Neural progenitor cell (in vitro differentiated cells): ENCODE data around the gene MICA. TPM values are rescaled to one million over a fixed set of nuclear protein-coding genes. Genes with fewer than 3 reads are reported as not detected.
A peak's percentile ranks its signal among the peaks of the same experiment; 100 is the strongest.

Source experiments
- DNase-seq: peaks from one replicate; pipeline ENCODE4 v3.0.0-alpha.2; 2016; ENCODE audit warnings: low spot score
- H2AFZ ChIP-seq: fragments of 200-600 bp; sonication (generic); replicated peaks from 2 replicates; pipeline ENCODE4 v1.6.1; 2016; ENCODE audit warnings: antibody characterized with exemption
- H3F3A ChIP-seq: fragments of 200-600 bp; sonication (generic); 2 replicates; pipeline ENCODE4 v1.6.1; 2016; ENCODE audit warnings: antibody characterized with exemption, low read depth
- H3K27ac ChIP-seq: fragments of 200-600 bp; sonication (generic); 2 replicates; pipeline ENCODE4 v1.5.1; 2016; ENCODE audit warnings: mild to moderate bottlenecking
- H3K27me3 ChIP-seq: fragments of 200-600 bp; sonication (generic); 2 replicates; pipeline ENCODE4 v1.6.1; 2016; ENCODE audit warnings: mild to moderate bottlenecking, moderate library complexity
- H3K36me3 ChIP-seq: fragments of 200-600 bp; sonication (generic); 2 replicates; pipeline ENCODE4 v1.5.1; 2016
- H3K4me1 ChIP-seq: fragments of 200-600 bp; sonication (generic); 2 replicates; pipeline ENCODE4 v1.6.1; 2016; ENCODE audit warnings: mixed run types
- H3K4me2 ChIP-seq: fragments of 200-600 bp; sonication (generic); 2 replicates; pipeline ENCODE4 v1.6.1; 2016
- H3K4me3 ChIP-seq: fragments of 200-600 bp; sonication (generic); 2 replicates; pipeline ENCODE4 v1.5.1; 2016
- H3K79me2 ChIP-seq: fragments of 200-600 bp; sonication (generic); 2 replicates; pipeline ENCODE4 v1.6.1; 2016; ENCODE audit warnings: low read depth
- H3K9ac ChIP-seq: fragments of 200-600 bp; sonication (generic); 2 replicates; pipeline ENCODE4 v1.6.1; 2016
- H3K9me3 ChIP-seq: fragments of 200-600 bp; sonication (generic); 2 replicates; pipeline ENCODE4 v1.5.1; 2016; ENCODE audit warnings: low read depth
- H4K20me1 ChIP-seq: fragments of 200-600 bp; sonication (generic); 2 replicates; pipeline ENCODE4 v1.6.1; 2016; ENCODE audit warnings: low read depth
- H3K27ac Mint-ChIP-seq: 3 replicates; pipeline ENCODE4 v1.8.0; 2021; ENCODE audit warnings: mixed read lengths
- H3K27me3 Mint-ChIP-seq: 2 replicates; pipeline ENCODE4 v1.8.0; 2022; ENCODE audit warnings: low read depth, mild to moderate bottlenecking, inconsistent platforms, moderate library complexity, mixed read lengths; ENCODE audit not compliant: insufficient read depth
- H3K36me3 Mint-ChIP-seq: 3 replicates; pipeline ENCODE4 v1.8.0; 2021; ENCODE audit warnings: mixed read lengths
- H3K4me1 Mint-ChIP-seq: 3 replicates; pipeline ENCODE4 v1.8.0; 2021; ENCODE audit warnings: mixed read lengths
- H3K4me3 Mint-ChIP-seq: 3 replicates; pipeline ENCODE4 v1.8.0; 2021; ENCODE audit warnings: mild to moderate bottlenecking, moderate library complexity, mixed read lengths
- H3K9me3 Mint-ChIP-seq: 3 replicates; pipeline ENCODE4 v1.8.0; 2020; ENCODE audit warnings: mixed read lengths
- EZH2 ChIP-seq: fragments of 200-600 bp; sonication (generic); IDR thresholded peaks from 2 replicates; pipeline ENCODE4 v1.6.1; 2017; ENCODE audit warnings: antibody characterized with exemption, mild to moderate bottlenecking, moderate library complexity
- EZH2phosphoT487 ChIP-seq: fragments of 200-600 bp; sonication (generic); IDR thresholded peaks from 2 replicates; pipeline ENCODE4 v1.6.1; 2017; ENCODE audit warnings: antibody characterized with exemption
- total RNA-seq: library from RNA; depleted of rRNA; stranded (reverse); fragments of >200 nt; gene quantifications from 2 replicates; pipeline ENCODE4 v1.2.3, GENCODE V29; 2015; ENCODE audit warnings: low replicate concordance
- TF ChIP-seq, protein P1 (sequence below): fragments of 200-600 bp; sonication (generic); IDR thresholded peaks from 2 replicates; pipeline ENCODE4 v1.5.1; 2017; ENCODE audit warnings: antibody characterized with exemption, mild to moderate bottlenecking

MICA gene
- total RNA-seq, 1 donor from 2014 or later: 15.0 TPM

DNA sequence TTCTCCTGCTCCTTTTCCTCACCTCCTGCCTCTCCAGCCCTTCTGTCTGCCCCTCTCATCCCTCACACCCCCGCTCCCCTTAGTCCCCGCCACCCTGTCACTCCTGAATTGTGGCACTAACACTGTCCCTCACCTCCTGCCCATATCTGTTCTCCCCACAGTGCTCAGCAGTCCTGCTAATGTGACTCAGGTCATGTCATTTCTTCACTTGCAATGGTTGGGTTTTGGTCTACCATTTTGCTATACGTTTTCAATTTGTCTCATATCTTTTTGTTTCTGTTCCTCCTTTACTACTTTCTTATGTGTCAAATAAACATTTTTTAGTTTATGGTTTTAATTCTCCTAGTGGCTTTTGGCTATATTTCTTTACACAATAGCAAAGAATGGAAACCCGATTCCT lies 45.1 kb upstream of the MICA start:
- Histone ChIP-seq H3K4me1 (no peaks in the 10 kb centered on the region), H3K36me3 (no peaks in the 10 kb centered on the region), H3K4me2 (no peak overlapping the region), H3F3A (no peaks in the 10 kb centered on the region), H4K20me1 (no peaks in the 10 kb centered on the region), H3K79me2 (no peaks in the 10 kb centered on the region), H3K27me3 (peaks cover 55% of the 10 kb centered on the region), H2AFZ (no peak overlapping the region), H3K27ac (no peak overlapping the region), H3K9me3 (no peaks in the 10 kb centered on the region), H3K4me3 (no peak overlapping the region), H3K9ac (no peak overlapping the region)
- TF ChIP-seq EZH2phosphoT487 (no peak), EZH2 (no peak)
- TF ChIP-seq, protein P1, sequence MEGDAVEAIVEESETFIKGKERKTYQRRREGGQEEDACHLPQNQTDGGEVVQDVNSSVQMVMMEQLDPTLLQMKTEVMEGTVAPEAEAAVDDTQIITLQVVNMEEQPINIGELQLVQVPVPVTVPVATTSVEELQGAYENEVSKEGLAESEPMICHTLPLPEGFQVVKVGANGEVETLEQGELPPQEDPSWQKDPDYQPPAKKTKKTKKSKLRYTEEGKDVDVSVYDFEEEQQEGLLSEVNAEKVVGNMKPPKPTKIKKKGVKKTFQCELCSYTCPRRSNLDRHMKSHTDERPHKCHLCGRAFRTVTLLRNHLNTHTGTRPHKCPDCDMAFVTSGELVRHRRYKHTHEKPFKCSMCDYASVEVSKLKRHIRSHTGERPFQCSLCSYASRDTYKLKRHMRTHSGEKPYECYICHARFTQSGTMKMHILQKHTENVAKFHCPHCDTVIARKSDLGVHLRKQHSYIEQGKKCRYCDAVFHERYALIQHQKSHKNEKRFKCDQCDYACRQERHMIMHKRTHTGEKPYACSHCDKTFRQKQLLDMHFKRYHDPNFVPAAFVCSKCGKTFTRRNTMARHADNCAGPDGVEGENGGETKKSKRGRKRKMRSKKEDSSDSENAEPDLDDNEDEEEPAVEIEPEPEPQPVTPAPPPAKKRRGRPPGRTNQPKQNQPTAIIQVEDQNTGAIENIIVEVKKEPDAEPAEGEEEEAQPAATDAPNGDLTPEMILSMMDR: no peak
- Mint-ChIP-seq H3K4me1 (peaks cover 8% of the 10 kb centered on the region), H3K27me3 (peaks cover 63% of the 10 kb centered on the region), H3K36me3 (peaks cover 4% of the 10 kb centered on the region), H3K9me3 (peaks cover 5% of the 10 kb centered on the region), H3K27ac (no peak overlapping the region), H3K4me3 (peak overlapping the region; percentile 86)
- no peak for DNase-seq

- H3K4me2 ChIP-seq: no peak overlapping the region
- H3K79me2 ChIP-seq: no peaks in the 10 kb centered on the region
- DNase-seq: no peak
- no peaks in the 10 kb centered on the region for H3F3A ChIP-seq
- TF ChIP-seq, protein P1: no peak
- TF ChIP-seq EZH2 (no peak), EZH2phosphoT487 (no peak)
- Mint-ChIP-seq H3K9me3 (peaks cover 5% of the 10 kb centered on the region), H3K4me1 (peaks cover 2% of the 10 kb centered on the region), H3K4me3 (no peak overlapping the region), H3K27me3 (peaks cover 58% of the 10 kb centered on the region), H3K36me3 (peaks cover 4% of the 10 kb centered on the region), H3K27ac (no peak overlapping the region)
- no peak overlapping the region for H2AFZ ChIP-seq
- H3K27ac ChIP-seq: no peak overlapping the region
- H3K9me3 ChIP-seq: no peaks in the 10 kb centered on the region
- no peaks in the 10 kb centered on the region for H3K36me3 ChIP-seq
- H4K20me1 ChIP-seq: no peaks in the 10 kb centered on the region
- H3K4me3 ChIP-seq: no peak overlapping the region
- H3K9ac ChIP-seq: no peak overlapping the region
- H3K27me3 ChIP-seq: peaks cover 55% of the 10 kb centered on the region
- H3K4me1 ChIP-seq: no peaks in the 10 kb centered on the region
These were observed 43.8 kb upstream of the MICA start for GRCh38 chr6:31359581-31359980.

GRCh38 chr6:31362751-31363150 lies 40.6 kb upstream of the MICA start:
- peaks cover 56% of the 10 kb centered on the region for H3K27me3 ChIP-seq
- DNase-seq: no peak
- H3K36me3 ChIP-seq: no peaks in the 10 kb centered on the region
- H3K4me1 ChIP-seq: no peaks in the 10 kb centered on the region
- no peaks in the 10 kb centered on the region for H4K20me1 ChIP-seq
- H3K9me3 ChIP-seq: no peaks in the 10 kb centered on the region
- no peak overlapping the region for H3K4me3 ChIP-seq
- no peak overlapping the region for H3K4me3 Mint-ChIP-seq
- no peaks in the 10 kb centered on the region for H3F3A ChIP-seq
- peaks cover 45% of the 10 kb centered on the region for H3K27me3 Mint-ChIP-seq
- no peaks in the 10 kb centered on the region for H3K36me3 Mint-ChIP-seq
- H3K4me1 Mint-ChIP-seq: peaks cover 8% of the 10 kb centered on the region
- H2AFZ ChIP-seq: no peak overlapping the region
- H3K4me2 ChIP-seq: no peak overlapping the region
- no peak overlapping the region for H3K27ac ChIP-seq
- H3K9ac ChIP-seq: no peak overlapping the region
- TF ChIP-seq EZH2phosphoT487 (no peak), EZH2 (no peak)
- TF ChIP-seq, protein P1: no peak
- H3K27ac Mint-ChIP-seq: no peak overlapping the region
- peaks cover 5% of the 10 kb centered on the region for H3K9me3 Mint-ChIP-seq
- no peaks in the 10 kb centered on the region for H3K79me2 ChIP-seq
